Hepatocyte (in vitro differentiated cells): ENCODE results near the gene RNASE13. TPM values are rescaled to one million over a fixed set of nuclear protein-coding genes. Genes with fewer than 3 reads are reported as not detected.

Experiments
- DNase-seq: peaks from one replicate; pipeline ENCODE4 v3.0.0-alpha.2; 2016; ENCODE audit warnings: low spot score
- H2AFZ ChIP-seq: fragments of 200-600 bp; sonication (generic); 2 replicates; pipeline ENCODE4 v1.6.0; 2016; ENCODE audit warnings: antibody characterized with exemption, mild to moderate bottlenecking
- H3K27ac ChIP-seq: fragments of 200-600 bp; sonication (generic); 2 replicates; pipeline ENCODE4 v1.5.1; 2016; ENCODE audit warnings: mild to moderate bottlenecking
- H3K27me3 ChIP-seq: fragments of 200-600 bp; sonication (generic); 2 replicates; pipeline ENCODE4 v1.6.1; 2016
- H3K36me3 ChIP-seq: fragments of 200-600 bp; sonication (generic); replicated peaks from 2 replicates; pipeline ENCODE4 v1.5.1; 2016; ENCODE audit warnings: low read depth; ENCODE audit not compliant: insufficient read depth
- H3K4me1 ChIP-seq: fragments of 200-600 bp; sonication (generic); 2 replicates; pipeline ENCODE4 v1.5.1; 2016; ENCODE audit warnings: mild to moderate bottlenecking, moderate library complexity; ENCODE audit not compliant: insufficient read depth
- H3K4me2 ChIP-seq: fragments of 200-600 bp; sonication (generic); 2 replicates; pipeline ENCODE4 v1.6.0; 2016
- H3K4me3 ChIP-seq: fragments of 200-600 bp; sonication (generic); 2 replicates; pipeline ENCODE4 v1.5.1; 2016; ENCODE audit warnings: mild to moderate bottlenecking
- H3K79me2 ChIP-seq: fragments of 200-600 bp; sonication (generic); 2 replicates; pipeline ENCODE4 v1.6.0; 2017; ENCODE audit warnings: mild to moderate bottlenecking
- H3K9me2 ChIP-seq: fragments of 200-600 bp; sonication (generic); replicated peaks from 2 replicates; pipeline ENCODE4 v1.6.0; 2017; ENCODE audit warnings: mild to moderate bottlenecking; ENCODE audit not compliant: insufficient read depth
- H3K9me3 ChIP-seq: fragments of 200-600 bp; sonication (generic); 2 replicates; pipeline ENCODE4 v1.5.1; 2016; ENCODE audit warnings: low read depth, mild to moderate bottlenecking
- H4K20me1 ChIP-seq: fragments of 200-600 bp; sonication (generic); 2 replicates; pipeline ENCODE4 v1.6.0; 2016; ENCODE audit warnings: mild to moderate bottlenecking; ENCODE audit not compliant: insufficient read depth, poor library complexity, severe bottlenecking
- EZH2 ChIP-seq: fragments of 200-600 bp; sonication (generic); IDR thresholded peaks from 2 replicates; pipeline ENCODE4 v1.6.1; 2016; ENCODE audit warnings: antibody characterized with exemption, mild to moderate bottlenecking, borderline replicate concordance
- EZH2phosphoT487 ChIP-seq: fragments of 200-600 bp; sonication (generic); IDR thresholded peaks from one replicate; pipeline ENCODE4 v1.6.1; 2018; ENCODE audit warnings: antibody characterized with exemption, mild to moderate bottlenecking, low read depth, moderate library complexity; ENCODE audit not compliant: unreplicated experiment, severe bottlenecking
- WGBS: methylation state at CpG from one replicate; pipeline ENCODE4 v1.1.6; 2016; ENCODE audit warnings: low lambda C conversion rate; ENCODE audit errors: missing lambda C conversion rate; 5-methylcytosine and 5-hydroxymethylcytosine counted together
- polyA plus RNA-seq: library from polyadenylated mRNA; unstranded; fragments of >200 nt; fragmentation: Nextera tagmentation; extraction: Ambion mirVana; gene quantifications from 2 replicates; pipeline ENCODE4 v1.2.1, GENCODE V29; 2016
- total RNA-seq: library from RNA; depleted of rRNA; stranded (reverse); fragments of >200 nt; gene quantifications from 2 replicates; pipeline ENCODE4 v1.2.3, GENCODE V29; 2014
- TF ChIP-seq, protein P1 (sequence below): fragments of 200-600 bp; sonication (generic); IDR thresholded peaks from 2 replicates; pipeline ENCODE4 v1.5.1; 2016; ENCODE audit warnings: antibody characterized with exemption, mild to moderate bottlenecking; ENCODE audit not compliant: poor library complexity

Gene RNASE13
- total and polyA plus RNA-seq, 2 experiments from 2014 or later = not detected

DNA sequence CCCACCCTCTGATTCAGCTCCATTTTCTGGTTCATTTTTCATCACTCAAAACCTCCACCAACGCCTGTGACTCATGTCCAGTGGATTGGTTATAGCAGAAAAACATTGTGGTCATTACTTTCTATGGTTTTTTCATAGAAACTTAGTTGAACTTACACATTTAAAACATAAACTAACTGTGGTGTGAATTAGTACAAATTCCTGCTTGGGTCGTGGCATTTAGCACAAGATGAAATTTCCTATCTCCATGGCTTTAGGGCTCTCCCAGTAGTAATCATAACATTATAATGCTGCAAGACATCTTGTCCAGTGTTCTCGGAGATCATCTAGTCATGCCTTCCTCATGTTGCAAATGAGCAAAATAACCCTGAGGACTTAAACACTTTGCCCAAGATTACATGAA is 14.7 kb upstream of the RNASE13 start:
- H3K9me2 ChIP-seq = no peaks in the 10 kb centered on the region
- no peaks in the 10 kb centered on the region for H3K79me2 ChIP-seq
- H3K27me3 ChIP-seq = no peaks in the 10 kb centered on the region
- H3K9me3 ChIP-seq = no peaks in the 10 kb centered on the region
- no peak for DNase-seq
- H4K20me1 ChIP-seq = no peaks in the 10 kb centered on the region
- no peak overlapping the region for H2AFZ ChIP-seq
- H3K4me3 ChIP-seq = no peak overlapping the region
- no peak overlapping the region for H3K4me2 ChIP-seq
- no peak for TF ChIP-seq EZH2
- TF ChIP-seq, protein P1, sequence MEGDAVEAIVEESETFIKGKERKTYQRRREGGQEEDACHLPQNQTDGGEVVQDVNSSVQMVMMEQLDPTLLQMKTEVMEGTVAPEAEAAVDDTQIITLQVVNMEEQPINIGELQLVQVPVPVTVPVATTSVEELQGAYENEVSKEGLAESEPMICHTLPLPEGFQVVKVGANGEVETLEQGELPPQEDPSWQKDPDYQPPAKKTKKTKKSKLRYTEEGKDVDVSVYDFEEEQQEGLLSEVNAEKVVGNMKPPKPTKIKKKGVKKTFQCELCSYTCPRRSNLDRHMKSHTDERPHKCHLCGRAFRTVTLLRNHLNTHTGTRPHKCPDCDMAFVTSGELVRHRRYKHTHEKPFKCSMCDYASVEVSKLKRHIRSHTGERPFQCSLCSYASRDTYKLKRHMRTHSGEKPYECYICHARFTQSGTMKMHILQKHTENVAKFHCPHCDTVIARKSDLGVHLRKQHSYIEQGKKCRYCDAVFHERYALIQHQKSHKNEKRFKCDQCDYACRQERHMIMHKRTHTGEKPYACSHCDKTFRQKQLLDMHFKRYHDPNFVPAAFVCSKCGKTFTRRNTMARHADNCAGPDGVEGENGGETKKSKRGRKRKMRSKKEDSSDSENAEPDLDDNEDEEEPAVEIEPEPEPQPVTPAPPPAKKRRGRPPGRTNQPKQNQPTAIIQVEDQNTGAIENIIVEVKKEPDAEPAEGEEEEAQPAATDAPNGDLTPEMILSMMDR = no peak
- no peak for TF ChIP-seq EZH2phosphoT487
- H3K36me3 ChIP-seq = no peaks in the 10 kb centered on the region
- 95% methylated on average over 3 of the region's 3 CpGs for WGBS
- H3K27ac ChIP-seq = no peak overlapping the region
- no peaks in the 10 kb centered on the region for H3K4me1 ChIP-seq

DNA sequence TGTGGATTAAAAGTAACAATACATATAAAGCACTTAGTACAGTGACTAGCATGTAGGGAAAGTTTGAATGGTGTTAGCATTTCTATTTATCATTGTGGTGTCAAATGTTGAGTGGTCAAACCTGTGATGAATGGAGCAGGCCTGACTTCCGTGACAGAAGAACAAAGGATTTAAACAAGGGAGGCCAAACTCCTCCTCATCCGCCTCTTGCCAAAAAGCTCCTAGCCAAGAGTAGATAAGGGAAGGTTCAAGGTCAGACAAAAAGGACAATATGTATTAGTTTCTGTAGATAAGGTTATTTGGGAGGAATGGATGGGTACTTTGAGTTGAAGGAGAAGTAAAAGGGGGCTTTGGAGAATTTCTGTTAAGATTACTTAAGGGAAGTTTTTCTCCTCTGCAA is 14.0 kb upstream of the RNASE13 start:
- no peaks in the 10 kb centered on the region for H3K9me2 ChIP-seq
- no peaks in the 10 kb centered on the region for H3K4me1 ChIP-seq
- H3K27me3 ChIP-seq = no peaks in the 10 kb centered on the region
- no peaks in the 10 kb centered on the region for H3K36me3 ChIP-seq
- no peak overlapping the region for H2AFZ ChIP-seq
- no peaks in the 10 kb centered on the region for H3K9me3 ChIP-seq
- no peak overlapping the region for H3K4me2 ChIP-seq
- H3K4me3 ChIP-seq = no peak overlapping the region
- no peaks in the 10 kb centered on the region for H4K20me1 ChIP-seq
- H3K27ac ChIP-seq = no peak overlapping the region
- no peaks in the 10 kb centered on the region for H3K79me2 ChIP-seq
- WGBS = 79% methylated on average over 2 of the region's 2 CpGs
- TF ChIP-seq, protein P1 = no peak
- TF ChIP-seq EZH2phosphoT487 (no peak), EZH2 (no peak)
- no peak for DNase-seq

DNA sequence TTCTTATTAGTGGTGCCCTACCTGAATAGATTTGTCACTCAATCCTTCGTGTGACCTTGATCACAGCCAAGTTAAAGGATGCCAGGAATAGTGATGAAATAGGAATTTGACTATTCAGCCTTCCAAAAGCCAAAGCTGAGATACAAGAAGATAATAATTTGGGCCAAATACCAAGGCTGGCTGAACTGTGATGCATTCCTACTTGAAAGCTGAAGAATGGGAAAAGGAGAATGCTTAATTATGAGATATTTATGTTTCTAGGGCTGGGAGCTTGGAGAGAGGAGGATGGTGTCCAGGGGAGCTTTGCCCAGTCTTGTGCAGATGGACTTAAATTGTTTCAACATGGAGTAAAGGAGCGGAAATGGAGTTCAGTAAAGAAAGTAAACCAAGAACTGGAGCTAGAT is 12.8 kb upstream of the RNASE13 start:
- 83% methylated on average over 2 of the region's 2 CpGs for WGBS

More for the DNA sequence above, 12.8 kb upstream of the RNASE13 start:
- Histone ChIP-seq H3K27me3 (no peaks in the 10 kb centered on the region), H3K9me3 (no peaks in the 10 kb centered on the region), H3K4me3 (no peak overlapping the region), H3K27ac (no peak overlapping the region), H3K79me2 (no peaks in the 10 kb centered on the region), H3K9me2 (no peaks in the 10 kb centered on the region), H3K36me3 (no peaks in the 10 kb centered on the region), H3K4me2 (no peak overlapping the region), H3K4me1 (no peaks in the 10 kb centered on the region), H4K20me1 (no peaks in the 10 kb centered on the region), H2AFZ (no peak overlapping the region)
- no peak for DNase-seq
- TF ChIP-seq EZH2 (no peak), EZH2phosphoT487 (no peak)
- TF ChIP-seq, protein P1 = no peak
